IPS-11a (cell line): ENCODE measurements around the gene CDC42EP3.

ENCODE experiments used
- H3K4me3 ChIP-seq: one replicate; pipeline ENCODE4 v1.5.1; 2013; ENCODE audit warnings: low read depth, low read length, control low read depth

The CDC42EP3 gene

GRCh38 chr2:37619959-37620300 lies 51.5 kb downstream of the CDC42EP3 start:
- no peak overlapping the region for H3K4me3 ChIP-seq

- H3K4me3 ChIP-seq, result no peak overlapping the region
These were observed 52.0 kb downstream of the CDC42EP3 start for GRCh38 chr2:37619230-37619958.

- no peak overlapping the region for H3K4me3 ChIP-seq
These were observed 53.1 kb downstream of the CDC42EP3 start for GRCh38 chr2:37618326-37618725.

GRCh38 chr2:37617119-37617892 lies 54.1 kb downstream of the CDC42EP3 start:
- no peak overlapping the region for H3K4me3 ChIP-seq

- no peak overlapping the region for H3K4me3 ChIP-seq
These were observed 54.8 kb downstream of the CDC42EP3 start for GRCh38 chr2:37616677-37617005.

GRCh38 chr2:37615804-37616676 lies 55.4 kb downstream of the CDC42EP3 start:
- no peak overlapping the region for H3K4me3 ChIP-seq

GRCh38 chr2:37614061-37614738 lies 57.2 kb downstream of the CDC42EP3 start:
- H3K4me3 ChIP-seq, result no peak overlapping the region

GRCh38 chr2:37612382-37612781 lies 59.1 kb downstream of the CDC42EP3 start:
- no peak overlapping the region for H3K4me3 ChIP-seq

GRCh38 chr2:37610638-37611289 lies 60.7 kb downstream of the CDC42EP3 start:
- no peak overlapping the region for H3K4me3 ChIP-seq

- no peak overlapping the region for H3K4me3 ChIP-seq
These were observed 61.7 kb downstream of the CDC42EP3 start for GRCh38 chr2:37609782-37610181.

- H3K4me3 ChIP-seq, result no peak overlapping the region
These were observed 66.7 kb downstream of the CDC42EP3 start for GRCh38 chr2:37604716-37605115.

GRCh38 chr2:37602702-37603101 lies 68.7 kb downstream of the CDC42EP3 start:
- H3K4me3 ChIP-seq, result no peak overlapping the region

- no peak overlapping the region for H3K4me3 ChIP-seq
These were observed 69.4 kb downstream of the CDC42EP3 start for GRCh38 chr2:37602040-37602439.

- H3K4me3 ChIP-seq, result no peak overlapping the region
These were observed 69.9 kb downstream of the CDC42EP3 start for GRCh38 chr2:37601569-37601968.

- H3K4me3 ChIP-seq, result no peak overlapping the region
These were observed 70.7 kb downstream of the CDC42EP3 start for GRCh38 chr2:37600735-37601134.

- no peak overlapping the region for H3K4me3 ChIP-seq
These were observed 71.5 kb downstream of the CDC42EP3 start for GRCh38 chr2:37599688-37600525.

- H3K4me3 ChIP-seq, result no peak overlapping the region
These were observed 77.7 kb downstream of the CDC42EP3 start for GRCh38 chr2:37593694-37594093.

GRCh38 chr2:37593024-37593423 lies 78.4 kb downstream of the CDC42EP3 start:
- no peak overlapping the region for H3K4me3 ChIP-seq
